Measurements from ENCODE around the gene ATP1A4. TPM values are rescaled to one million over a fixed set of nuclear protein-coding genes. Genes with fewer than 3 reads are reported as not detected.

ATP1A4 gene
- total RNA-seq, 6 experiments from 2014 or later, result not detected

- WGBS (ENCODE audit: insufficient coverage, low coverage, low lambda C conversion rate, missing lambda C conversion rate), result 100% methylated on average over 1 of the region's 1 CpG
- Histone ChIP-seq H3K27me3 (no peaks in the 10 kb centered on the region), H3K27ac (no peak overlapping the region), H3K4me1 (no peaks in the 10 kb centered on the region), H3K9me3 (no peaks in the 10 kb centered on the region), H3K36me3 (peaks cover 0 to 100% (median 53%) of the 10 kb centered on the region in 4 donors), H3K4me3 (no peak overlapping the region)
- DNase-seq, result no peak
- ATAC-seq, result no peak
- intact Hi-C loops (cut with DNase I), result no loop called here
- no peak for TF ChIP-seq POLR2A (IDR thresholded peaks at IDR 0.05)
- TF ChIP-seq, protein P1, sequence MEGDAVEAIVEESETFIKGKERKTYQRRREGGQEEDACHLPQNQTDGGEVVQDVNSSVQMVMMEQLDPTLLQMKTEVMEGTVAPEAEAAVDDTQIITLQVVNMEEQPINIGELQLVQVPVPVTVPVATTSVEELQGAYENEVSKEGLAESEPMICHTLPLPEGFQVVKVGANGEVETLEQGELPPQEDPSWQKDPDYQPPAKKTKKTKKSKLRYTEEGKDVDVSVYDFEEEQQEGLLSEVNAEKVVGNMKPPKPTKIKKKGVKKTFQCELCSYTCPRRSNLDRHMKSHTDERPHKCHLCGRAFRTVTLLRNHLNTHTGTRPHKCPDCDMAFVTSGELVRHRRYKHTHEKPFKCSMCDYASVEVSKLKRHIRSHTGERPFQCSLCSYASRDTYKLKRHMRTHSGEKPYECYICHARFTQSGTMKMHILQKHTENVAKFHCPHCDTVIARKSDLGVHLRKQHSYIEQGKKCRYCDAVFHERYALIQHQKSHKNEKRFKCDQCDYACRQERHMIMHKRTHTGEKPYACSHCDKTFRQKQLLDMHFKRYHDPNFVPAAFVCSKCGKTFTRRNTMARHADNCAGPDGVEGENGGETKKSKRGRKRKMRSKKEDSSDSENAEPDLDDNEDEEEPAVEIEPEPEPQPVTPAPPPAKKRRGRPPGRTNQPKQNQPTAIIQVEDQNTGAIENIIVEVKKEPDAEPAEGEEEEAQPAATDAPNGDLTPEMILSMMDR (IDR thresholded peaks at IDR 0.05), result no peak
These were observed 76.2 kb downstream of the ATP1A4 start for GRCh38 chr1:160227561-160227960.

GRCh38 chr1:160228431-160228830, 77.0 kb downstream of the ATP1A4 start:
- Histone ChIP-seq H3K27ac (no peak overlapping the region), H3K4me1 (no peaks in the 10 kb centered on the region), H3K9me3 (no peaks in the 10 kb centered on the region), H3K4me3 (no peak overlapping the region), H3K27me3 (no peaks in the 10 kb centered on the region), H3K36me3 (peaks cover 0 to 95% (median 52%) of the 10 kb centered on the region in 4 donors)
- intact Hi-C loops (cut with DNase I), result no loop called here
- ATAC-seq (no peak), DNase-seq (no peak)
- TF ChIP-seq, protein P1 (IDR thresholded peaks at IDR 0.05), result no peak
- no peak for TF ChIP-seq POLR2A (IDR thresholded peaks at IDR 0.05)

DNA sequence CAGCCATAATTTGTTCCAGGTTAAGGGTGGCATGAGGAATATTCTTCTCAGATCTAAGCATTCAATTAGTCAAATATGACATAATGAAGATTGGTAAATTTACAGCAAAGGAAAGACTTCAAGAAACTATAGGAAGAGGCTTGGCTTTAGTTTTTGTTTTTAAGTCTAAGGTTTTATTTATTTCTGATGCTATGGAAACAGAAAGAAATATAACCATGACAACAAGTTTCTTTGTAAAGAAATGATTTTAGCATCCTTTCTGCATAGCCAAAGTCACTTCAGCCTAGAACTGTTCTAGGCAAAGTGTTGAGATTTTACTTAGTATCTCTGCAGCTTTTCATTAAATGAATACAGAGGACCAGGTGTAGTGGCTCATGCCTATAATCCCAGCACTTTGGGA, 81.5 kb downstream of the ATP1A4 start:
- Histone ChIP-seq H3K27me3 (no peaks in the 10 kb centered on the region), H3K27ac (no peak overlapping the region), H3K36me3 (peaks cover 0 to 80% (median 45%) of the 10 kb centered on the region in 4 donors), H3K4me1 (peaks cover 0 to 3% (median 0%) of the 10 kb centered on the region in 4 donors), H3K9me3 (no peaks in the 10 kb centered on the region), H3K4me3 (no peak overlapping the region)
- no peak for TF ChIP-seq POLR2A (IDR thresholded peaks at IDR 0.05)
- TF ChIP-seq, protein P1 (IDR thresholded peaks at IDR 0.05), result no peak
- intact Hi-C loops (cut with DNase I), result no loop called here
- DNase-seq, result no peak
- ATAC-seq, result no peak

Other genes starting within 250 kb of the ATP1A4 start
- gene TAGLN2, start 226.1 kb upstream of the ATP1A4 start, total RNA-seq, result 100 to 1,000 TPM in 3 of 6 experiments, 10 to 100 TPM in 3; 53.2 to 200 (median 117) TPM
- gene IGSF9, start 206.0 kb upstream of the ATP1A4 start, total RNA-seq, result 10 to 100 TPM in 5 of 6 experiments, 1 to 10 TPM in 1; 2.2 to 53.7 (median 16.6) TPM
- 1 to 10 TPM in 3 of 6 experiments, under 1 TPM in 1, not detected in 2; 0.68 to 2.2 (median 1.6) TPM for gene SLAMF9, start 197.4 kb upstream of the ATP1A4 start, total RNA-seq
- 1 to 10 TPM; 3.3 to 4.7 (median 3.9) TPM for gene PIGM, start 119.6 kb upstream of the ATP1A4 start, total RNA-seq
- gene KCNJ10, start 81.4 kb upstream of the ATP1A4 start, total RNA-seq, result 1 to 10 TPM in 2 of 6 experiments, under 1 TPM in 3, not detected in 1; 0.23 to 3.1 (median 0.31) TPM
- gene KCNJ9, start 70.1 kb upstream of the ATP1A4 start, total RNA-seq, result not detected
- gene IGSF8, start 53.0 kb upstream of the ATP1A4 start, total RNA-seq, result 10 to 100 TPM; 27.5 to 45.7 (median 29.4) TPM
- gene ATP1A2, start 35.8 kb upstream of the ATP1A4 start, total RNA-seq, result 1 to 10 TPM in 1 of 6 experiments, under 1 TPM in 5; 0.22 to 1.7 (median 0.36) TPM
- gene CASQ1, start 39.0 kb downstream of the ATP1A4 start, total RNA-seq, result under 1 TPM in 1 of 6 experiments, not detected in 5; 0.25 TPM
- gene PEA15, start 53.8 kb downstream of the ATP1A4 start, total RNA-seq, result 10 to 100 TPM; 11.5 to 45.7 (median 18.0) TPM
- gene DCAF8, start 110.9 kb downstream of the ATP1A4 start, total RNA-seq, result 100 to 1,000 TPM in 4 of 6 experiments, 10 to 100 TPM in 2; 80.2 to 137 (median 110) TPM
- 10 to 100 TPM; 55.8 to 96.2 (median 84.1) TPM for gene PEX19, start 133.5 kb downstream of the ATP1A4 start, total RNA-seq
- gene COPA, start 191.6 kb downstream of the ATP1A4 start, total RNA-seq, result 100 to 1,000 TPM in 4 of 6 experiments, 10 to 100 TPM in 2; 75.5 to 109 (median 103) TPM
- 10 to 100 TPM; 31.1 to 45.7 (median 39.0) TPM for gene NCSTN, start 191.8 kb downstream of the ATP1A4 start, total RNA-seq
- gene NHLH1, start 215.5 kb downstream of the ATP1A4 start, total RNA-seq, result under 1 TPM in 2 of 6 experiments, not detected in 4; 0.07 to 0.12 TPM
- gene VANGL2, start 249.0 kb downstream of the ATP1A4 start, total RNA-seq, result under 1 TPM; 0.06 to 0.22 (median 0.12) TPM

All from right lobe of liver (tissue), 6 donors.